GM12865 (cell line): ENCODE measurements around the gene PLCG1.

Experiments
- DNase-seq: peaks from one replicate; pipeline ENCODE4 v3.0.0; 2010; ENCODE audit warnings: low read depth
- H3K4me3 ChIP-seq: 2 replicates; pipeline ENCODE4 v1.5.1; 2011; ENCODE audit warnings: mild to moderate bottlenecking, low read depth, low read length, control low read depth
- TF ChIP-seq, protein P1 (sequence below): IDR thresholded peaks from 2 replicates; pipeline ENCODE4 v1.5.1; 2011; ENCODE audit warnings: low read length, control low read depth, low read depth, inconsistent platforms; ENCODE audit not compliant: insufficient read depth; ENCODE audit errors: missing control alignments

PLCG1 gene

DNA sequence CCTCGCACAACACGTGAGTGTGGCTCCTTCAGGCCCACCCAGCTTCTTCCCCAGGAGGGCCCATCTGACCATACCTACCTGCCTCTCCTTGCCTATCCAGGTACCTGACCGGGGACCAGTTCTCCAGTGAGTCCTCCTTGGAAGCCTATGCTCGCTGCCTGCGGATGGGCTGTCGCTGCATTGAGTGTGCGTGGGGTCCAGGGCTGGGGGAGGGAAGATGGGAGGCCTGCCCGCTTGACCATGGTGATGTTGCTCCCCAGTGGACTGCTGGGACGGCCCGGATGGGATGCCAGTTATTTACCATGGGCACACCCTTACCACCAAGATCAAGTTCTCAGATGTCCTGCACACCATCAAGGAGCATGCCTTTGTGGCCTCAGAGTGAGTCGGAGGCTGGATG lies 26.5 kb downstream of the PLCG1 start:
- TF ChIP-seq, protein P1, sequence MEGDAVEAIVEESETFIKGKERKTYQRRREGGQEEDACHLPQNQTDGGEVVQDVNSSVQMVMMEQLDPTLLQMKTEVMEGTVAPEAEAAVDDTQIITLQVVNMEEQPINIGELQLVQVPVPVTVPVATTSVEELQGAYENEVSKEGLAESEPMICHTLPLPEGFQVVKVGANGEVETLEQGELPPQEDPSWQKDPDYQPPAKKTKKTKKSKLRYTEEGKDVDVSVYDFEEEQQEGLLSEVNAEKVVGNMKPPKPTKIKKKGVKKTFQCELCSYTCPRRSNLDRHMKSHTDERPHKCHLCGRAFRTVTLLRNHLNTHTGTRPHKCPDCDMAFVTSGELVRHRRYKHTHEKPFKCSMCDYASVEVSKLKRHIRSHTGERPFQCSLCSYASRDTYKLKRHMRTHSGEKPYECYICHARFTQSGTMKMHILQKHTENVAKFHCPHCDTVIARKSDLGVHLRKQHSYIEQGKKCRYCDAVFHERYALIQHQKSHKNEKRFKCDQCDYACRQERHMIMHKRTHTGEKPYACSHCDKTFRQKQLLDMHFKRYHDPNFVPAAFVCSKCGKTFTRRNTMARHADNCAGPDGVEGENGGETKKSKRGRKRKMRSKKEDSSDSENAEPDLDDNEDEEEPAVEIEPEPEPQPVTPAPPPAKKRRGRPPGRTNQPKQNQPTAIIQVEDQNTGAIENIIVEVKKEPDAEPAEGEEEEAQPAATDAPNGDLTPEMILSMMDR: no peak
- no peak for DNase-seq
- H3K4me3 ChIP-seq: no peak overlapping the region

DNA sequence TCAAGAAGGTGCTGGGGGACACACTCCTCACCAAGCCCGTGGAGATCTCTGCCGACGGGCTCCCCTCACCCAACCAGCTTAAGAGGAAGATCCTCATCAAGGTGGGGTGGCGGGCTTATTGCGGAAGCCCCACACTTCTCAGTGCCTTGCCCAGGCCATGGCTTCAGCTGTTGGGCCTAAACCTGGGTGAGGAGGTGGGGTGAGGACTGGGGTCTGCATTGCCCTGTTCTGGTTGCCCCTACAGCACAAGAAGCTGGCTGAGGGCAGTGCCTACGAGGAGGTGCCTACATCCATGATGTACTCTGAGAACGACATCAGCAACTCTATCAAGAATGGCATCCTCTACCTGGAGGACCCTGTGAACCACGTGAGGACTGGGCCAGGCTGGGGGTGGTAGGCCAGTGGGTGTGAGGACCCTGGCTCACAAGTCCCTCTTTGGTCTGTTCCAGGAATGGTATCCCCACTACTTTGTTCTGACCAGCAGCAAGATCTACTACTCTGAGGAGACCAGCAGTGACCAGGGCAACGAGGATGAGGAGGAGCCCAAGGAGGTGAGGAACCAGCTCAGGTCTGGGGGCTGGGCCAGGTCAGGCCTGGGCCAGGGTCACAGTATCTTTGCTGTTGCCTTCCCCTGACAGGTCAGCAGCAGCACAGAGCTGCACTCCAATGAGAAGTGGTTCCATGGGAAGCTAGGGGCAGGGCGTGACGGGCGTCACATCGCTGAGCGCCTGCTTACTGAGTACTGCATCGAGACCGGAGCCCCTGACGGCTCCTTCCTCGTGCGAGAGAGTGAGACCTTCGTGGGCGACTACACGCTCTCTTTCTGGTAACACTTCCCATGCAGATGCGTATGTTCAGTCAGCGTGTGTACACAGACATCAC lies 27.9 kb downstream of the PLCG1 start:
- TF ChIP-seq, protein P1: no peak
- H3K4me3 ChIP-seq: no peak overlapping the region
- DNase-seq: no peak

DNA sequence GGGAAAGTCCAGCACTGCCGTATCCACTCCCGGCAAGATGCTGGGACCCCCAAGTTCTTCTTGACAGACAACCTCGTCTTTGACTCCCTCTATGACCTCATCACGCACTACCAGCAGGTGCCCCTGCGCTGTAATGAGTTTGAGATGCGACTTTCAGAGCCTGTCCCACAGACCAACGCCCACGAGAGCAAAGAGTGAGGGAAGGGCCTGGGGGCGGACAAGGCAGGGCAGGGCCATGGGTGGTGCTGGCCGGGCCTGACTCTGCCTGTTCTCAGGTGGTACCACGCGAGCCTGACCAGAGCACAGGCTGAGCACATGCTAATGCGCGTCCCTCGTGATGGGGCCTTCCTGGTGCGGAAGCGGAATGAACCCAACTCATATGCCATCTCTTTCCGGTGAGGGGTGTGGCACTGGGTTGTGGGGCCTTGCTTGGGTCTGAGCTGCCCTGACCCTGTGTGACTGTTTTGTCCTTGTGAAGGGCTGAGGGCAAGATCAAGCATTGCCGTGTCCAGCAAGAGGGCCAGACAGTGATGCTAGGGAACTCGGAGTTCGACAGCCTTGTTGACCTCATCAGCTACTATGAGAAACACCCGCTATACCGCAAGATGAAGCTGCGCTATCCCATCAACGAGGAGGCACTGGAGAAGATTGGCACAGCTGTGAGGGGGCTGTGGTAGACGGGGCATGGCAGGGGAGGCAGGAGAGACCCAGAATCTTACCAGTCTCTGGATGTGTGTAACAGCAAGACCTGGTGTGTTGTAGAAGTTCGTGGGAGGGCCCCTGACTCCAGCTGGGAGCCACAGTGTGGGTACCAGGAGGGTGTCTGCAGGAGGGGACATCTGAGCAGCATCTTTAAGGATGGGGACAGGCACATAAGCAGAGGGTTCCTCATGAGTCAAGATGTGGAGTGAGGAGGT lies 29.1 kb downstream of the PLCG1 start:
- no peak overlapping the region for H3K4me3 ChIP-seq
- DNase-seq: no peak
- TF ChIP-seq, protein P1: no peak

DNA sequence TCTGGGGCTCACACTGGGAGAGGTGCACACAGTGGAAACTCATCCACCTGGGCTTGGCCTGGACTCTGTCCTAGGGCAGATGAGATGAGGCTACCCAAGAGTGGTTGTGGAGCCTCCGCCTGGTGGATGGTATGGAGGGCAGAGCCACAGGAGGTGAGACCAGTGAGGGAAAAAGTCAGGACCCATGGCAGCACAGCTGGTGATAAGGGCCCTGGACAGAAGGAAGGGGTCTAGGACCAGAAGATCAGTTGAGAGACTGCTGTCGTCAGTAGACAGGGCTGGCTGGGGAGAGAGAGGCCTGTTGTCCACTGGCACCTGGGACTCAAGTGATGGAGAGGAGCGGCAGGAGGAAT lies 29.8 kb downstream of the PLCG1 start:
- no peak for DNase-seq
- TF ChIP-seq, protein P1: no peak
- no peak overlapping the region for H3K4me3 ChIP-seq

DNA sequence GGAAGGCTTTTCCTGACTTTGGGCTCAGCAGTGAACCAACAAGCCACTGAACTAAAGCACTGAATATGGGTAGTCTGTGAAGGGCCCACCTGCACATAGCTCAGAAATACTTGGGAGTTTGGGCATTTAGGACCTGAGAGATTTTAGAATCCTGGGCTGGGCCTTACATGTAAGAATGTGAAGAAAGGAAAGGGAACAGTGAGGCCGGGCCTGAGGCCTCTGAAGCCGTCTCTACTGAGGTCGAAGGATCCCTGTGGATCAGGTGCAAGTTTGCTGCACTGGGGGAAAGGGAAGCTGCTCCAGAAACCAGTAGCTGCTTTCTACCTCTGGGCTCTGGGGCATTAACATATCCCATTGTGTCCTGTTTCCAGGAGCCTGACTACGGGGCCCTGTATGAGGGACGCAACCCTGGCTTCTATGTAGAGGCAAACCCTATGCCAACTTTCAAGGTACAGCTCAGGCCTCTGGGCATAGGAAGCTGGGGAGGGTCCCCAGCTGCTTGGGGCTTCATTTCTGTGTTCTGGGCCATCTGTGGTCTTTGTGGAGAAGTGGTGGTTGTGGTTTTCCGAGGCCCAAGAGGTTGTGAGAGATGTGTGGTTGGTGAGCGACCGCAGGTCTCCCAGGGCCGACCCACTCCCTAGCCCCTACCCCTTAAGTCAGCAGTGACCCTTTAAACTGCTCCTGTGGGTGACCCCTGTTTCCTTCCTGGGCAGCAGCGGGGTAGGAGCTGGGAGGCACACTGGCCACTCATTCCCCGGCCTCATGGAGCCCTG lies 30.3 kb downstream of the PLCG1 start:
- H3K4me3 ChIP-seq: no peak overlapping the region
- TF ChIP-seq, protein P1: no peak
- peak; percentile 56 for DNase-seq

DNA sequence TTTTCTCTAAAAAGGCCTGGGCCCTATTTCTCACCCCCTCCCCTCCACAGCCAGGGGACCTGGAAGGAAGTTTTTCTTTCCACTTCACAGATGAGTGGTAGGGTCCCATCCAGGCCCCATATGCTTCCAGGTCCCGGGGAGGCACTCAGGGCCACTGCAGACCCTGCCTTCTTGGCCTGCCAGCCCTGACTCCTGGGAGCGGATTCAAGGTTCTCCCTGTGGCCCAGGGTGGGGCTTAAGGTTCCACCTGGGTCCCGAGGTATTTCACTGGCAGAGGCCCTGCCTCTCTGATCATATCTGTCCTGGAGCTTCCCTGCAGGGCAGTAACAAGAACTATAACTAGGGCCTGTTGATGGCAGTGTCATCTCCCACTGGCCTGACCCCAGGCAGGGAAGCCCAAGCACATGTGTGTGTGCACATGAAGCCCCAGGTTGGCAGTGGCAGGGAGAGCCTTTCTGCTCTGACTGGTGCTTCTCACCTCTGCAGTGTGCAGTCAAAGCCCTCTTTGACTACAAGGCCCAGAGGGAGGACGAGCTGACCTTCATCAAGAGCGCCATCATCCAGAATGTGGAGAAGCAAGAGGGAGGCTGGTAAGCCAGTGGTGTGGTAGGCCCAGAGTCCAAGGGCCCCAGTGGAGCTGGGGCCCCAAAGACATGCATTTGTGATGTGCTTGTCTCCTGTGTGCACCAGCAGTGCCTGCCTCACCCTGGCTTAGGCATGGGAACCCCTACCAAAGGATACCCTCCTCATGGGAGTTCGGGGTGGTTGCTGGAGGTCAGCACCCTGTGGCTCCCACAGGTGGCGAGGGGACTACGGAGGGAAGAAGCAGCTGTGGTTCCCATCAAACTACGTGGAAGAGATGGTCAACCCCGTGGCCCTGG lies 31.2 kb downstream of the PLCG1 start:
- TF ChIP-seq, protein P1: no peak
- no peak overlapping the region for H3K4me3 ChIP-seq
- no peak for DNase-seq
